Left ventricle myocardium inferior (tissue), 1 donor: Measurements from ENCODE around the gene PCED1A. TPM values are rescaled to one million over a fixed set of nuclear protein-coding genes. Genes with fewer than 3 reads are reported as not detected.

Experiments used
- DNase-seq: peaks from one replicate; pipeline ENCODE4 v3.0.0-alpha.2; 2020
- H3K27ac ChIP-seq: fragments of 200-600 bp; replicated peaks from 2 replicates; pipeline ENCODE4 v1.8.0; 2021
- H3K27me3 ChIP-seq: fragments of 200-600 bp; 2 replicates; pipeline ENCODE4 v1.8.0; 2021; ENCODE audit warnings: low read depth
- H3K36me3 ChIP-seq: fragments of 200-600 bp; 2 replicates; pipeline ENCODE4 v1.8.0; 2021
- H3K4me1 ChIP-seq: fragments of 200-600 bp; 2 replicates; pipeline ENCODE4 v1.8.0; 2021
- H3K4me3 ChIP-seq: fragments of 200-600 bp; 2 replicates; pipeline ENCODE4 v1.8.0; 2021; ENCODE audit warnings: mild to moderate bottlenecking, moderate library complexity
- H3K9me3 ChIP-seq: fragments of 200-600 bp; replicated peaks from 2 replicates; pipeline ENCODE4 v1.8.0; 2021
- intact Hi-C: fragments of 100-400 bp; cut with micrococcal nuclease; formaldehyde crosslinking; loops from one replicate; pipeline ENCODE4 v1.11.0; 2022
- total RNA-seq: library from RNA; stranded (reverse); fragmentation: NEBNext Ultra II Directional; extraction: Animal tissue kit (Norgen Biotek cat#: 25700); gene quantifications from one replicate; pipeline ENCODE4 v1.2.1, GENCODE V29; 2021
- TF ChIP-seq, protein P1 (sequence below): fragments of 200-600 bp; IDR thresholded peaks from 2 replicates; pipeline ENCODE4 v1.8.0; 2021; ENCODE audit warnings: antibody characterized with exemption, mild to moderate bottlenecking, borderline replicate concordance
- donor health status: DM: no; HTN: yes; CAD: no; lungs with severe emphysema.

The PCED1A gene
- total RNA-seq, 1 donor from 2014 or later: 9.4 TPM

DNA sequence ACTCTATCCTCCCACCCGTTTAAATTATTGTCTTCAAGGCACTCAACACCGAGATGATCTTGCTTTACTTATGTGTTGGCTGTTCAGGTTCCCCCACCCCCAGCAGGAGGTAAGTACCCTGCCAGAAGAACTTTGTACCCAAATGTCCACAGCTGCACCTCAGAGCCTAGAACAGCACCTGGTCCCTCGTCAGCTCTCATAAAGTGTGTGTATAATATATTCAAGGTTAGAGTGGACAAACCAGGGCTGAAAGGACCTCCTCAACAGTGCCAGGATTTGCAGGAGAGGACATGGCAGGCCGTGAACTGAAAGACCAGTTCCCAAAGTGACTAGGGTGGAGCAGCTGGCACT, 34.1 kb downstream of the PCED1A start:
- no peak for DNase-seq
- Histone ChIP-seq H3K27me3 (peaks cover 100% of the 10 kb centered on the region), H3K4me1 (peaks cover 7% of the 10 kb centered on the region), H3K4me3 (no peak overlapping the region), H3K27ac (no peak overlapping the region), H3K36me3 (no peaks in the 10 kb centered on the region), H3K9me3 (peaks cover 2% of the 10 kb centered on the region)
- intact Hi-C loops: no loop called here
- TF ChIP-seq, protein P1, sequence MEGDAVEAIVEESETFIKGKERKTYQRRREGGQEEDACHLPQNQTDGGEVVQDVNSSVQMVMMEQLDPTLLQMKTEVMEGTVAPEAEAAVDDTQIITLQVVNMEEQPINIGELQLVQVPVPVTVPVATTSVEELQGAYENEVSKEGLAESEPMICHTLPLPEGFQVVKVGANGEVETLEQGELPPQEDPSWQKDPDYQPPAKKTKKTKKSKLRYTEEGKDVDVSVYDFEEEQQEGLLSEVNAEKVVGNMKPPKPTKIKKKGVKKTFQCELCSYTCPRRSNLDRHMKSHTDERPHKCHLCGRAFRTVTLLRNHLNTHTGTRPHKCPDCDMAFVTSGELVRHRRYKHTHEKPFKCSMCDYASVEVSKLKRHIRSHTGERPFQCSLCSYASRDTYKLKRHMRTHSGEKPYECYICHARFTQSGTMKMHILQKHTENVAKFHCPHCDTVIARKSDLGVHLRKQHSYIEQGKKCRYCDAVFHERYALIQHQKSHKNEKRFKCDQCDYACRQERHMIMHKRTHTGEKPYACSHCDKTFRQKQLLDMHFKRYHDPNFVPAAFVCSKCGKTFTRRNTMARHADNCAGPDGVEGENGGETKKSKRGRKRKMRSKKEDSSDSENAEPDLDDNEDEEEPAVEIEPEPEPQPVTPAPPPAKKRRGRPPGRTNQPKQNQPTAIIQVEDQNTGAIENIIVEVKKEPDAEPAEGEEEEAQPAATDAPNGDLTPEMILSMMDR: no peak

DNA sequence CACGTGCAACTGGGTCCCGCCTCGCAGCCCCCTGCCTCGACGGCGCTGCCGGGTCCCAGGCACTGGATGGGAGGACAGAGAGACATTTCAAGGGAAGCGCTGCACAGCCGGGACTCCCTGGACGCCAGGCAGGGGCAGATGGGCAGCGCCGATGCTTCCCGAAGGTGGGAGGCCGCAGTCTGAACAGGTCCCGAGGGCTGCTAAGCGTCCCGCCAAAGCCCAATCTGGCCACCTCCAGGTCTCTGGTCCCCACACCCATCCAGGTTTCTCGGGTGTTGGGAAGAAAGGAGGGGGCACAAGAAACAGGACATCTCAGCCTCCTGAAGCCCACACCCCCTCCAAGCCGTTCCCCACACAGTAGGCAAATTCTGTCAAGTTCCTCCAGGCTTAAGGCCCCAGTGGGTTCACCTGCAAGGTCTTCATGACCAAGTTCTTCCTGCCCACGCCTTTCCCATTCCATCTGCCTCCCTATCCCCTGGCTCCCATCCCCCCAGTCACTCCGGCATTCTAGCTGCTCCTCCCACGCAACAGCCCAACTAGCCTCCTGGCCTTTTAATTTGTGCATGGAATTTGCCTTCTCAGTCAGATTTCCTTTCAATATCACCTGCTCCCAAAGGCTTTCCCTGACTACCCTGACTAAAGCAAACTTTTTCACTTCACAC, 34.6 kb downstream of the PCED1A start:
- Histone ChIP-seq H3K9me3 (no peaks in the 10 kb centered on the region), H3K27ac (no peak overlapping the region), H3K4me1 (peaks cover 11% of the 10 kb centered on the region), H3K27me3 (peaks cover 100% of the 10 kb centered on the region), H3K4me3 (no peak overlapping the region), H3K36me3 (no peaks in the 10 kb centered on the region)
- no peak for DNase-seq
- TF ChIP-seq, protein P1: no peak
- intact Hi-C loops: no loop called here

DNA sequence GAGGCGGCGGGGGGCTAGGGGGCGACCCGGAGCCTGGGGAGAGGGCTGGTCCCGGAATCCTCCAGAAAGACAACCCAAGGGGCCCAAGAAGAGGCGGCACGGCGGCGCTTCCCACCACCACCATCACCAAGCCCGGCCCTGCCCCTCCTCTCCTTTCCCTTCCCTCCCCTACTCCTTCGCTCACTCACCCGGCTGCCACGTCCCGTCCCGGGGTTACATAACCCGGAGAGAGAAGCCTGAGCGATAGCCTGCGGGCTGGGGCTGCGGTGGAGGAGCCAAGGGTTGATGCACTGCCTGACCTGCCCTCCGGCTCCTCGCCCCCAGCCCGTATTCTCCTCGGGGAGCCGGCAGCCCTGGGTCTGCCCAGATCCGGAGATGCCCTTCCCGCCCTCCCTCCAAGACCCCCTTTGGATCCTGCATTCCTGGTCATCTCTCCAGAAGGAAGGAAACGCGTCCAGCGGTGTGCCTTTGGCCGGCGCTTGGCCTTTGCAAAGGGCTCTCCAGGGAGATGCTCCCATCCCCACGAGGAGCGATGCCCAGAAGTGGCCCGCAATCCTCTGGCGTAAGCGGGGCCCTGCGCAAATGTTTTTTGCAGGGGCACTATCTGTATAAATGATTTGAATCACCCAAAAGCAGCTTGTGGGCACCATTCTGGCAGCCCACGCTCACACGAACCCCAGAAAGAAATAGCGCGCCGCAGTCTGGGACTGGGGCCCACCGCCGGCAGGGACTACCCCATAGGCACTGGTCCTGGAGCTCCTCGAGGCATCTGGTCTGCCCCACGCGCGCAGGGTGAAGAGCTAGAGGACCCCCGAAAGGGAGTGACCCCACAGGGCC, 35.4 kb downstream of the PCED1A start:
- Histone ChIP-seq H3K27ac (no peak overlapping the region), H3K9me3 (no peaks in the 10 kb centered on the region)
- no peak for DNase-seq

DNA sequence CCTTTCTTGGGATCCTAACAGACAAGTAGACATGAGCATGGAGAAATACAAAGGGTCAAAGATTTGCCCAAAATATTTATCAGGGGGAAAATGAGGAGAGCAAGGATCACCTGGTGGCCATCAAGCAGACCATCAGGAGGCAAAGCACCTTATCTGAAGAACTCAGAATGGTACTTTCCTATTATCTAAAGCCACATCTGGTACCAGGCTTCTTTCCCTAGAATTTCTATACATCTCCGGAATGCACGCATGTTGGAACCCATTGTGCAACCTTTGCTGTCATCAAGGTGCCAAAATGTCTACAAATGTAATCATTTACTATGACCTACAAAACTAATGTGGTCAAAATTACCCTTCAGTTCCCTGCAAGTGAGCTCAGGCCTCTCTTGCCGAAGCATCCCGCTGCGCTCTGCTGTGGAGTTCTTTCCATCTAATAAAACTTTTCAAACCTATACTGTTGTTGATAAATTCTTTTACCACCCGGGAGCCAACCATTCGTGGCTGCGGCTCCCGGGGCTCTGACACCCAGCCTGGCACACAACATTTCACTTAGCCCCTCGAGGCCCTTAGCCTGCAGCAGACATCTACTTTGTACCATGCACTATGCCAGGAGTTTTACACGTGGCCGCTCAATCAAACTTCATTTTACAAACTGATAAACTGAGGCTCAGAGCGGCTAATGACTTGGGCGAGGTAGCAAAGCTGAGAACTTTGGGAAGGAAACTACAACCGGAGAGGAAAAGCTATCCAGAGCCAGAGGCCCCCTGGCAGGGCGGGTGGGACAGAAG, 36.2 kb downstream of the PCED1A start:
- DNase-seq: no peak
- H3K27me3 ChIP-seq: peaks cover 100% of the 10 kb centered on the region
- intact Hi-C loops: no loop called here

More for the DNA sequence above, 35.4 kb downstream of the PCED1A start:
- TF ChIP-seq, protein P1: no peak
- intact Hi-C loops: no loop called here
- peaks cover 19% of the 10 kb centered on the region for H3K4me1 ChIP-seq
- no peaks in the 10 kb centered on the region for H3K36me3 ChIP-seq
- peaks cover 100% of the 10 kb centered on the region for H3K27me3 ChIP-seq
- no peak overlapping the region for H3K4me3 ChIP-seq

DNA sequence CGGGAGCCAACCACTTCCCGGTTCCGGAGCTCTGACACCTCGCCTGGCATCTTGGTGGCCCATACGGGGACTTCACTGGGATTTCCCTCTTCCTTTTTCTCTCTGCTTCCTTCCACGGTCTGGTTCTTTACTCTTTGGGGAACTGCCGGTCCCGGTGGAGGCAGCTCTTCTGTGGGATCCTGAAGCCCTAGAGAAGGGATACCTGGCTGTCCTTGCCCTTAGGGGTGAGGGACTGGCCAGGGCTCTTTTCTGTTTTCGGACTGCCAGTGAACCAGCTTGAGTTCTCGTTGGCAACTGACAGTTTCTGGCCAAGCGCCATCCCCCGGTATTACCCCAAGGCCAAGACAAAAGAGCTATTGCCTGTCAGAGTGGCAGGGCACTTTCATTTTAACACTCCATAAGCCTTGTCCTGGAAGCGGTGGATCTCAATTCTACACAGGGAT, 39.1 kb downstream of the PCED1A start:
- Histone ChIP-seq H3K27ac (no peak overlapping the region), H3K27me3 (peaks cover 100% of the 10 kb centered on the region), H3K36me3 (no peaks in the 10 kb centered on the region), H3K4me3 (peak overlapping the region; percentile 56), H3K4me1 (peaks cover 27% of the 10 kb centered on the region), H3K9me3 (no peaks in the 10 kb centered on the region)
- intact Hi-C loops: no loop called here
- TF ChIP-seq, protein P1: no peak
- DNase-seq: no peak

More for the DNA sequence above, 36.2 kb downstream of the PCED1A start:
- no peaks in the 10 kb centered on the region for H3K36me3 ChIP-seq
- H3K4me3 ChIP-seq: no peak overlapping the region
- no peak overlapping the region for H3K27ac ChIP-seq
- H3K9me3 ChIP-seq: no peaks in the 10 kb centered on the region
- TF ChIP-seq, protein P1: no peak
- peaks cover 27% of the 10 kb centered on the region for H3K4me1 ChIP-seq
